ENCODE results near the gene SLC5A4.

Gene SLC5A4

DNA sequence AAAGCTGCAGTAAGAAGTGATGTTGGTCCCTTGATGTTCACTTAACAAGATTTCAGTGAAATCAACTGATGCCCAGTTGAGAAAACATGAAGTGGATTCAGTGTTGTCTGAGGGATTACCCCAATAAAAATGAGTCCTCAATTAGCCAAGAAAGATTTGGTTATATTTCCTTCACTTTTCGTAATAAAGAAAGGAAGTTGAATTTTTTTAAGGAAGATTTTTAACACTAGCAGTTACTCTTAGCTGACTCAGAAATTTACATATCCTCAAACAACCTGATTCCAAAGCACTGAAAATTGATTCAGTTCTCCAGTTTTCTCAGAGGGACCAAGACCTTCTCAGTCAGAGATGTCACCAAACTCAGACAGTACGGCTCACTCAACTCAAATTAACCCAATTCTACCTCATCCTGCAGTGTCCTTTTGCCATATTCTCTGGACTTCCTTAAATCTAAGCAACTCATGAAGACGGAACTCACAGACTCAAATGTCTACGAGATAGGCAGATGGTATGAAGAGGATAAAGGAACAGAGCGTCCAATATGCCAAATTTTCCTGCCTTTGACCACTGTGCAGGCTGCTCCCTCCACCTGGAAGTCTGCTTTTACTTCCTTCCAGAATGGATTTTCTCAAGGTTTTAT, 22.8 kb downstream of the SLC5A4 start:
- DNase-seq: no peak

GRCh38 chr22:32226326-32227104, 28.6 kb downstream of the SLC5A4 start:
- no peak for DNase-seq

- no peak for DNase-seq
Measured at GRCh38 chr22:32222991-32223390, 32.2 kb downstream of the SLC5A4 start.

DNA sequence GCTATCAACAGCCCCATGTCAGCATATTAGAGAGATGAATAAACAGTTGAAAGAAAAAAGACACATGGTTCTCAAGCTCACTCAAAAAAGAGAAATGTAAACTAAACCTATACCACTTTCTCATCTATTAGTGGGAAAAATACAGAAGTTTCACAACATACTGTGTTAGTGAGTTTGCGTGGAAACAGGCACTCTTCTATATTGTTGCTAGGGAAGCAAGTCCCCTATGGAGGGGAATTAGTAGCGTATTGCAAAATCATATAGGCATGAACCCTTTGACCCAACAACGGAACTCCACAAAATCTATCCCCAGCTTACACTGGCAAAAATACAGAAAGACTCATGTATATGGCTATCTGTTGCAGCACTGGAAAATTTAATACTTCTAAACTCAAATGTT, 36.1 kb downstream of the SLC5A4 start:
- DNase-seq: no peak

DNA sequence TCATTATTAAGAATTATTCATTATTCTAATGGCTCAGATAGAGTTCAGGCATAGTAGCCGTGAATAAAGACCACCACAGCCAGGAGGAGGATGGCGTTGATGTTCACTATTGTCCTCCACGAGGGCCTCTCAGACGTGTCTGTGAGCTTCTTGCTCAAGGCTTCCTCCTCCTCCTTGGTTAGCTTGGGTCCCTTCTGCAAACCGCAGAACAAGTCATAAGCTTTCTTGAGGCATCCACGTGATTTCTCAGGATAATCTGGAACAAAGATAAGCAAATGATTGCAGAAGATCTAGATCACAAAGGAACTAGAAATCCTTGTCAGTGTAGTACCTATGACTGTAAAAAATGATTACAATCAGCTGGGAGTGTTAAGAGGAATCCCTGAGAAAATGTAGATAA, 36.7 kb downstream of the SLC5A4 start:
- no peak for DNase-seq

- no peak for DNase-seq
Measured at GRCh38 chr22:32217465-32217864, 37.7 kb downstream of the SLC5A4 start.

DNA sequence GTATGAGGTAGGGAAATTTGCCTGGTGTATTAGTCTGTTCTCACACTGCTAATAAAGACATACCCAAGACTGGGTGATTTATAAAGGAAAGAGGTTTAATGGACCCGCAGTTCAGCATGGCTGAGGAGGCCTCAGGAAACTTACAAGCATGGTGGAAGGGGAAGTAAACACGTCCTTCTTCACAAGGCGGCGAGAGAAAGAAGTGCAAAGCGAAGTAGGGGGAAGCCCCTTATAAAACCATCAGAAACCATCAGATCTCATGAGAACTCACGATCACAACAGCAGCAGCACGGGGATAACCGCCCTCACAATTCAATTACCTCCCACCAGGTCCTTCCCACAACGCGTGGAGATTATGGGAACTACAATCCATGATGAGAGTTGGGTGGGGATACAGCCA, 38.2 kb downstream of the SLC5A4 start:
- DNase-seq: no peak

GRCh38 chr22:32211011-32211410, 44.1 kb downstream of the SLC5A4 start:
- DNase-seq: no peak

DNA sequence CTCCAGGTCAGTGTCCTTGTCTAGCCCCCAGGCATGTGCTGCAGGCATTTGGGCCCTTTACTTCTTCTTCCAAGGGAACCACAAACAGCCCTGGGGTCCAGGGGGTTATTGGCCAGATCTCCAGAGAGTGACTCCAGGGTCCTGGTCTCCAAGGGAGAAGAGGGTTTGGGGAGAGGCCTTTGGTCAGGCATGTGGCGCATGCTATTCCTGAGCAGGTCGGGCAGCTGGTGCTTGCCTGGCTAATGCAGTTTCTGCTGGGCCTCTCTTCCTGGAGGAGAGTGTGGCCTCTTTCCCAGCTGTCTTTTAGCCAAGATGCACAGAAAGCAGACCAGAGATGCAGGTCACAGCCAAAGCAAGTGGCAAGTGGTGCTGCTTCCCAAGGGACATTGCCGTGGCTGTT, 46.5 kb downstream of the SLC5A4 start:
- DNase-seq: no peak

DNA sequence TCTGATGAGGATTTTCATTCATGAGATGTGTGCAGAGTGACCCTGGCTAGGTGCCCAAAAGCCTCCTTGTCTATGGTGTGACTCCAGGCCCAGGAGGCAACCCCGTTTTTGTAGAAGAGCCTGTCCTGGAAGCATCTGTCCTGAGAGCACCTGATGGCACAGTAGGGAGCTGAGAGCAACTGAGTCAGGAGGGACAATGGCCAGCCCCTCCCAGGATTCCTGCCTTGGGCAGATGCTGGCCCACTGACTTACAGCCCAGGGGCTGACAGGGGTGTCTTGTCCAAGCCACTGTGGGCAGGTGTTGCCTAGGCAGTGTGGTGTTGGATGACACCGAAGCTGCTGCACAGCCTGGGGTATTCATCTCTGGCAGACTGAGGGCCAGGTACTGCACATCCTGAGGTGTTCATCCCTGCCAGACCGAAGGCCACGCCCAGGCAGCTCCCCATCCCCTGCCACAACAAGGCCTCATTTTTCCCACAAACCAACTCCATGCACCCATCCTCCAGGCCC, 47.1 kb downstream of the SLC5A4 start:
- no peak for DNase-seq

DNA sequence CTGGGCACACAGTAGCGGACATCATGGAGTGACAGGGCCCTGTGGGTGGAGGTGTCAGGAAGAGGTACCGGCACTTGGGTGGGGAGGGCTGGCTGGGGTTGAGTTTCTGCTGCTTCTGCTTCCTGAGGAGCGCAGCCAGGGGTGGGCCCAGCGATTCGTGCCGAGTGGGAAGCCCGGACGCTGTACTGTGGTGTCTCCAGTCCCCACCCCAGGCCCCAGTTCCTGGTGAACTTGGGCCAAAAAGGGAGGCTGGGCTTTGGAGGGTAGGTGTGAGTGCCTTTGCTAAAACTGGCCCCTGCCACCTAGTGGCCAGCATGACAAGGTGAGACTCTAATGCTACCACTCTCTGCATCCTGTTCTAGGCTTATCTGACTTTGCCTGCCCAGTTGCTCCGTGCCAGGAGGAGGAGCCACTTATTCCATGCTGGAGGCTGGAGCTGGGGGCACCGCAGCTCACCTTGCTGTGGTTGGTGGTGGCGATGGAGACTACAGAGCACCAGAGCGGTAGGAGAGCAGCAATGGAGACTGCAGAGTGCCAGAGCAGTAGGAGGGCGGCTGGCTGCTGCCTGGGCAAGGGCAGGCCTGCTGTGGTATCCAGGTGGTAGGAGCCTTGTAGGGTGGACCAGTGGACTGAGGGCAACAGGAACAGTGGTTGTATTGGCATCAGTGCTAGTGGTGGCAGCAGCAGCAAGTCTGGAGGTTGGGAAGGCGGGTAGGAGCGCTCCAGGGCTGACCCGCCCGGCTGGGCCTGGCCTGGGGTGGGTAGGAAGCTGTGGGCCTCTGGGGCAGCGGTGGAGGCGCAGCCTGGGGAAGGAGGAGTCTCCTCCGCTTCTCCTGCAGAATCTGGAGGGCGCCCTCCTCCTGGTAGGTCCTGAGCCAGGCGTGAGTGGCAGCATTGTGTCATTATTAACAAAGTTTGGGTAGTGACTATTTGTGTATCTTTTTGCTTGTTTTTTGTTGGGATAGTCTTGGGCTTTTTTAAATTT, 48.1 kb downstream of the SLC5A4 start:
- DNase-seq: no peak

- DNase-seq: no peak
Measured at GRCh38 chr22:32205974-32206773, 49.0 kb downstream of the SLC5A4 start.

GRCh38 chr22:32204856-32205722, 50.1 kb downstream of the SLC5A4 start, which contains the start of gene RFPL2:
TSS of gene RFPL2 (minus strand) at chr22:32205073. CDS start at chr22:32202451, 2,622 bp downstream.
- no peak for DNase-seq

DNA sequence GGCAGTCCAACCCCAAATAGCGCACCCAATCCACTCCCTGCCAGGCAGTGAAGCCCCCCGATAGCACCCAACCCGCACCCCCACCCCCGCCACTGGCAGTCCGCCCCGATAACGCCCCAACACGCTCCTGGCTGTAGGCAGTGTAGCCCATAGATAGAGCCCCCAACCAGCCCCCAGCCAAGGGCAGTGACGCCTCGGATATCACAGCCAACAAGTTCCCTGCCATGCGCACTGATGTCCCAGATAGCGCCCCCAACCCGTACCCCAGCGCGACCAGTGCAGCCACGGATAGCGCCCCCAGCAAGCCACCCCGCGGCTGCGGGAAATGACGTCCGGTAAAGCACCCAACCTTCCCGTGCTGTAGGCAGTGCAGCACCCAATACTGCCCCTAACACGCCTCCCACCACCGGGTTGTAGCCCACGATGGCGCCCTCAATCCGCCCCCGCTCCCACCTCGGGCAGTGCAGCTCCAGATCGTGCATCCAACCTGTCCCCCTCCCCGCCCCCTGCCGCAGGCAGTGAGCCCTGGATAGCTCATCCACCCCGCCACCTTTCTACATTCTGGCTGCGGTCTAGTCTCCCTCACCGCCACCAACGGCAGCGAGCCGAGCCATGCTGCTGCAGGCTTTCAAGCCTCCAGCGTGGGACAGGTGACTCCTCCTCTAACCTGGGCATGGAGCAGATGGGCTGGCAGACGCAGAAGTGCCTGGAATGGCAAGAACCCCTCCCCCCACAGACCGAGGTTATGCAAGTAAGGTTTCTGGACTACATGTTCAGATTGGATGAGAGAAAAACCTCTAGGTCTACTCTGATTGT, 50.9 kb downstream of the SLC5A4 start:
- DNase-seq: no peak

GRCh38 chr22:32203181-32204039, 51.7 kb downstream of the SLC5A4 start:
- no peak for DNase-seq

DNA sequence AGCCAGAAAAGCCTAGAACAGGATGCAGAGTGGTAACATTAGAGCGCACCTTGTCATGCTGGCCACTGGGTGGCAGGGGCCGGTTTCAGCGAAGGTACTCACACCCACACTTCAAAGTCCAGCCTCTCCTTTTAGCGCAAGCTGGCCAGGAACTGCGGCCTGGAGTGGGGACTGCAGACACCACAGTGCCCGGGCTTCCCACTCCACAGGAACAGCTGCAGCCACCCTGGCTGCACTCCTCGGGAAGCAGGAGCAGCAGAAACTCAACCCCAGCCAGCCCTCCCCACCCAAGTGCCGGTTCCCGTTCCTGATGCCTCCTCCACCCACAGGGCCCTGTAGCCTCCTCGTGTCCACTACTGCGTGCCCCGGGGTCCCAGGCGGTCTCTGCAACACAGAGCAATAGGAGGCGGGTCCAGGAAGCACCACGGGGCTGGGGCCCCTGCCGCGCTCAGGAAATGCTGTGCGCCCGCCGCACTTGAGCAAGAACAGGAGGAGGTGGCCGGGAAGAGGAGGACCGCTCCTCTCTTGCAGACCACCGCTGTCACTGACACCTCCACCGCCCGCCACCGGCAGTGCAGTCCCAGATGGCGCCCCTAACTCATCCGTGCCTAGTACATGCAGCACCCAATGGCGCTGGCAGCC, 52.5 kb downstream of the SLC5A4 start:
- no peak for DNase-seq

- DNase-seq: no peak
Measured at GRCh38 chr22:32202161-32202538, 53.0 kb downstream of the SLC5A4 start.

DNA sequence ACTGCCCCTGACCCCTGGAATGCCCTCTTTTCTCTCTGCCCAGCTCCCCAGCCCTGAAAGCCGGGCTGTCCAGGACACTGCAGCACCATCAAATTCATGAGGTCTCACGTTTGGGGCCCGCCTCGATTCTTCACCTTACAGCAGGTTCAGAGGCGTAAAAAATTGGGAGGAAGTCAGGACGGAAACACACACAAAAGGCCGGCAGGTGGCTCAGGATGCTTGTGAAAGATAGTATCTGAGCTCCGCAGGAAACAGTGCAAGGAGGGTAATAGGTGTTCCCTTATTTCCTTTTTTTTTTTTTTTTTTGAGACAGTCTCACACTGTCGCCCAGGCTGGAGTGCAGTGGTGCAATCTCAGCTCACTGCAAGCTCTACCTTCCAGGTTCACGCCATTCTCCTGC, 54.4 kb downstream of the SLC5A4 start:
- no peak for DNase-seq

DNA sequence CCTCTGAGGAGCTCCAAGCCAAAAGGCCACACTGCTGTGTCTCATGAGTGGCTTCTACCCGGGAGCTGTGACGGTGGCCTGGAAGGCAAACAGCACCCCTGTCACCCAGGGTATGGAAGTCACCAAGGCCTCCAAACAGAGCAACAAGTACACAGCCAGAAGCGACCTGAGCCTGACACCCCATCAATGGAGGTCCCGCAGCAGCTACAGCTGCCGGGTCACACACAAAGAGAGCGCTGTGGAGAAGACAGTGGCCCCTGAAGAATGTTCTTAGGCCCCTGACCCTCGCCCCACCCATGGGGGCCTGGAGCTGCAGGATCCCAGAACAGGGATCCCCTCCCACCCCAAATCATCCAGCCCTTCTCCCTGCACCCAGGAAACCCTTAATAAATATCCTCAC, 55.2 kb downstream of the SLC5A4 start:
- DNase-seq: no peak
